HG02763 (cell line): ENCODE measurements around the gene PTPN14.

Experiments
- ATAC-seq: cut with Tn5 transposase; IDR thresholded peaks from one replicate; pipeline ENCODE4 v1.9.1; 2021; ENCODE audit warnings: mild to moderate bottlenecking, moderate library complexity; ENCODE audit not compliant: unreplicated experiment

The PTPN14 gene

GRCh38 chr1:214438530-214438929, 112.9 kb downstream of the PTPN14 start:
- no peak for ATAC-seq

GRCh38 chr1:214438075-214438474, 113.3 kb downstream of the PTPN14 start:
- no peak for ATAC-seq

GRCh38 chr1:214435867-214436266, 115.5 kb downstream of the PTPN14 start:
- ATAC-seq, result no peak

- no peak for ATAC-seq
These were observed 119.2 kb downstream of the PTPN14 start for GRCh38 chr1:214432245-214432644.

- ATAC-seq, result no peak
These were observed 121.2 kb downstream of the PTPN14 start for GRCh38 chr1:214429951-214430770.

GRCh38 chr1:214427871-214428277, 123.5 kb downstream of the PTPN14 start:
- ATAC-seq, result peak; percentile 94

- no peak for ATAC-seq
These were observed 125.0 kb downstream of the PTPN14 start for GRCh38 chr1:214426426-214426812.

GRCh38 chr1:214425716-214426425, 125.5 kb downstream of the PTPN14 start:
- no peak for ATAC-seq

GRCh38 chr1:214425101-214425500, 126.3 kb downstream of the PTPN14 start:
- ATAC-seq, result no peak

GRCh38 chr1:214423045-214423444, 128.4 kb downstream of the PTPN14 start:
- no peak for ATAC-seq

GRCh38 chr1:214422137-214422671, 129.2 kb downstream of the PTPN14 start:
- ATAC-seq, result no peak

GRCh38 chr1:214420833-214421232, 130.6 kb downstream of the PTPN14 start:
- ATAC-seq, result no peak

- ATAC-seq, result no peak
These were observed 131.1 kb downstream of the PTPN14 start for GRCh38 chr1:214420341-214420740.

- ATAC-seq, result no peak
These were observed 131.8 kb downstream of the PTPN14 start for GRCh38 chr1:214419650-214420049.

- no peak for ATAC-seq
These were observed 133.0 kb downstream of the PTPN14 start for GRCh38 chr1:214418391-214418790.

GRCh38 chr1:214417545-214418210, 133.7 kb downstream of the PTPN14 start:
- ATAC-seq, result no peak

GRCh38 chr1:214416858-214417257, 134.5 kb downstream of the PTPN14 start:
- no peak for ATAC-seq

- no peak for ATAC-seq
These were observed 135.0 kb downstream of the PTPN14 start for GRCh38 chr1:214416417-214416816.

GRCh38 chr1:214415131-214415530, 136.3 kb downstream of the PTPN14 start:
- ATAC-seq, result no peak

GRCh38 chr1:214414691-214415090, 136.7 kb downstream of the PTPN14 start:
- ATAC-seq, result no peak

- no peak for ATAC-seq
These were observed 138.1 kb downstream of the PTPN14 start for GRCh38 chr1:214413315-214413714.
